HepG2 (cell line): ENCODE data around the gene MCM6. TPM values are rescaled to one million over a fixed set of nuclear protein-coding genes. Genes with fewer than 3 reads are reported as not detected.

Experiments used
- CERS6 ChIP-seq: sonication (generic); formaldehyde crosslinking; IDR thresholded peaks from 2 replicates; pipeline ENCODE4 v1.5.0; 2020; ENCODE audit warnings: missing genetic modification reagents
- CSRNP2 ChIP-seq: sonication (generic); formaldehyde crosslinking; conservative IDR thresholded peaks from 2 replicates; pipeline ENCODE4 v1.8.0; 2022; ENCODE audit warnings: low read depth, missing genetic modification reagents
- EZH2 ChIP-seq: conservative IDR thresholded peaks from 2 replicates; pipeline ENCODE4 v1.6.1; 2012; ENCODE audit warnings: mild to moderate bottlenecking, low read depth, low read length, moderate library complexity
- HDAC2 ChIP-seq: sonication (generic); formaldehyde crosslinking; IDR thresholded peaks from 2 replicates; pipeline ENCODE4 v1.4.0; 2020; ENCODE audit warnings: missing genetic modification reagents
- HNF1A ChIP-seq, 2 experiments: sonication (generic) in 1 of 2; formaldehyde crosslinking in 1 of 2; IDR thresholded peaks; 2 replicates each; pipeline versions ENCODE4 v1.4.0 to v1.6.1; 2016 to 2020; ENCODE audit warnings: borderline replicate concordance in 1 of 2, low read depth in 1 of 2, mild to moderate bottlenecking in 1 of 2, missing genetic modification reagents in 1 of 2
- NAIF1 ChIP-seq: sonication (generic); formaldehyde crosslinking; IDR thresholded peaks from 2 replicates; pipeline ENCODE4 v1.5.0; 2020; ENCODE audit warnings: mild to moderate bottlenecking, missing genetic modification reagents, borderline replicate concordance
- NFE2L1 ChIP-seq: sonication (generic); formaldehyde crosslinking; IDR thresholded peaks from 2 replicates; pipeline ENCODE4 v1.4.0; 2020; ENCODE audit warnings: missing genetic modification reagents, mild to moderate bottlenecking, borderline replicate concordance
- PAF1 ChIP-seq: IDR thresholded peaks from 2 replicates; pipeline ENCODE4 v1.6.1; 2016; ENCODE audit warnings: missing genetic modification reagents, missing compliant biosample characterization
- REPIN1 ChIP-seq: sonication (generic); formaldehyde crosslinking; IDR thresholded peaks from 2 replicates; pipeline ENCODE4 v1.8.0; 2022; ENCODE audit warnings: missing genetic modification reagents, low read depth, mild to moderate bottlenecking, borderline replicate concordance
- USF2 ChIP-seq, 2 experiments: sonication (generic) in 1 of 2; formaldehyde crosslinking in 1 of 2; IDR thresholded peaks; 2 replicates each; pipeline versions ENCODE4 v1.5.1 to v1.6.1; 2011 to 2020; ENCODE audit warnings: borderline replicate concordance in 1 of 2, low read depth in 1 of 2, low read length in 1 of 2, mild to moderate bottlenecking in 1 of 2, missing genetic modification reagents in 1 of 2, moderate library complexity in 1 of 2
- ZBTB10 ChIP-seq: sonication (generic); formaldehyde crosslinking; IDR thresholded peaks from 2 replicates; pipeline ENCODE4 v1.4.0; 2020; ENCODE audit warnings: missing genetic modification reagents, borderline replicate concordance
- ZFX ChIP-seq: sonication (generic); formaldehyde crosslinking; IDR thresholded peaks from 2 replicates; pipeline ENCODE4 v1.4.0; 2020; ENCODE audit warnings: mild to moderate bottlenecking, low read depth, missing genetic modification reagents, moderate library complexity
- ZFY ChIP-seq: sonication (generic); formaldehyde crosslinking; IDR thresholded peaks from 2 replicates; pipeline ENCODE4 v1.4.0; 2020; ENCODE audit warnings: missing genetic modification reagents
- ZMYM3 ChIP-seq: sonication (generic); formaldehyde crosslinking; IDR thresholded peaks from 2 replicates; pipeline ENCODE4 v1.5.1; 2020; ENCODE audit warnings: mild to moderate bottlenecking, missing genetic modification reagents
- ZNF12 ChIP-seq: sonication (generic); formaldehyde crosslinking; IDR thresholded peaks from 2 replicates; pipeline ENCODE4 v1.5.0; 2020; ENCODE audit warnings: missing genetic modification reagents
- ZNF670 ChIP-seq: sonication (generic); formaldehyde crosslinking; IDR thresholded peaks from 2 replicates; pipeline ENCODE4 v1.8.0; 2022; ENCODE audit warnings: mild to moderate bottlenecking, missing genetic modification reagents, borderline replicate concordance
- polyA plus RNA-seq, 8 experiments: library from polyadenylated mRNA; depleted of rRNA in 3 of 8; stranded (reverse) in 7 of 8; unstranded in 1 of 8; fragments of >200 nt; fragmentation: Illumina TruSeq in 4 of 8; extraction: Trizol in 4 of 8; gene quantifications; 2 replicates each; pipeline versions ENCODE4 v1.2.1 to v1.2.3, GENCODE V29; 2011 to 2016; ENCODE audit warnings: low read depth in 4 of 8, missing spikeins in 1 of 8, mixed read lengths in 1 of 8; ENCODE audit not compliant: insufficient read depth in 1 of 8
- total RNA-seq, 5 experiments: library from RNA; depleted of rRNA; stranded (reverse); fragments of >200 nt; fragmentation: Illumina TruSeq; extraction: Trizol; gene quantifications; 2 replicates each; pipeline ENCODE4 v1.2.3, GENCODE V29; 2016; ENCODE audit warnings: low read depth in 1 of 5

MCM6 gene
- total and polyA plus RNA-seq, 2 of the 13 experiments (the other 11 are each of a cell fraction or from before 2014, with no cell fraction given): 9.7 to 18.7 TPM

GRCh38 chr2:135876066-135876711, at the start of gene MCM6 (continued):
- no peak for TF ChIP-seq PAF1 (CRISPR knock-in tag)
- TF ChIP-seq ZMYM3 (CRISPR knock-in tag): no peak
- TF ChIP-seq REPIN1 (CRISPR knock-in tag): peak; percentile 71
- TF ChIP-seq CERS6 (CRISPR knock-in tag): no peak
- no peak for TF ChIP-seq HDAC2 (CRISPR knock-in tag)
- peak; percentile 64 for TF ChIP-seq ZFY (CRISPR knock-in tag)
- TF ChIP-seq ZFX (CRISPR knock-in tag): no peak; the same call in 1 of the 2 replicates
- TF ChIP-seq ZNF670 (CRISPR knock-in tag): no peak
- TF ChIP-seq NFE2L1 (CRISPR knock-in tag): no peak
- no peak for TF ChIP-seq ZNF12
- no peak for TF ChIP-seq EZH2
- 0 out of 2 replicates have a peak, but pooled peaks have one; percentile 82 for TF ChIP-seq CSRNP2 (CRISPR knock-in tag)
- TF ChIP-seq HNF1A (IDR thresholded peaks at IDR 0.05; ENCODE audit: low read depth): no peak
- no peak for TF ChIP-seq HNF1A (CRISPR knock-in tag; IDR thresholded peaks at IDR 0.05; ENCODE audit: borderline replicate concordance)
- no peak for TF ChIP-seq ZBTB10 (CRISPR knock-in tag)
- 0 out of 2 replicates have a peak, but pooled peaks have one; percentile 18 for TF ChIP-seq NAIF1 (CRISPR knock-in tag)
- no peak for TF ChIP-seq USF2 (IDR thresholded peaks at IDR 0.05; ENCODE audit: low read depth, low read length)
- no peak; the same call in 1 of the 2 replicates for TF ChIP-seq USF2 (CRISPR knock-in tag; IDR thresholded peaks at IDR 0.05; ENCODE audit: borderline replicate concordance)
